ENCODE results near the gene RAB13.

Gene RAB13

DNA sequence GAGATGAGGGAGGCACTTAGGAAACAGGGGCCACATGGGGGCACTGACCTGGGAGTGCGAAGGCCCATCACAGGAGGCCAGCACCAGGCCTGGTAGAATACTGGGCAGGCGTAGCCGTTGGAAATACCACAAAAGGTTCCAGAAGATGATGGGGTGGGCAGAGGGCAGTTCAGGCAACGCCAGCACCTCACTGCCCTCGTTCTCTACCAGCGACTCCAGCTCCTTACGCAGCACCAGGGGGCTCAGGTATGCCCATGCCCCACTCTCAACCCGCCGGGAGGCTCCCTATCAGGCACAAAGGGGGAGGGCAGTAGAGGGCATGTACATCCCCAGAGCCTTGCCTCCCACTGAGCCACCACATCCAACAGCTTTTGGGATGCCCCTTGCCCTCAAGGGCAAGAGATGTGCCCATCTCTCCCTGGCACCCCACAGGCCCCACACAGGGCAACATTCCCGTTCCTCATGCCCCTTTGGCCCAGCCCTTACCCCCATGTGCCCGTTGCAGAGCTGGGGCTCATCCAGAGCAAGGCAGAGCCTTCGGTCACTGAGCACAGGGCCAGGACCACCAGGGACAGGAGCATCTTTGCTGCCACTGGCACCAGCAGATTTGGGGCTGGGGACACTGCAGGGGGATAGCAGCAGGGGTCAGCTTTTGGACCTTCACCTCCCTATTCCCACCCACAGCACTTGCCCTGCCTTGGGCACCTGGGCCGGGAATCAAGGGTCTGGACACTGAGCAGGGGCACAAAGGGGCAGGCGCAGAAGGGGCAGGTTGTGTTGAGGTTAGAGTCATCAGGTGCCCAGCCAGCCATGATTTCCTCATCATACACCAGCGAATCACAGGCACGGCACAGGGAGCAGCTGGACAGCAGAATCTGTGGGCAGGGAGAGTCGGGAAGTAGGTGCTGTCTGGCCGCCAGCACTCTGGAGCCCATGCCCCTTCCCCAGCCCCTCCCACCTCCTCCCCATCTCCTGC, 53.7 kb downstream of the RAB13 start:
- no peak for FAIRE-seq
